Measurements from ENCODE around the gene METRNL. TPM values are rescaled to one million over a fixed set of nuclear protein-coding genes. Genes with fewer than 3 reads are reported as not detected.
"Not testable (repeated sequence)": the region's sequence is repeated elsewhere in the genome, so short reads cannot be mapped to it uniquely, and the experiment has no call there.

The METRNL gene
- total RNA-seq, 1 donor from 2014 or later = 152 TPM

DNA sequence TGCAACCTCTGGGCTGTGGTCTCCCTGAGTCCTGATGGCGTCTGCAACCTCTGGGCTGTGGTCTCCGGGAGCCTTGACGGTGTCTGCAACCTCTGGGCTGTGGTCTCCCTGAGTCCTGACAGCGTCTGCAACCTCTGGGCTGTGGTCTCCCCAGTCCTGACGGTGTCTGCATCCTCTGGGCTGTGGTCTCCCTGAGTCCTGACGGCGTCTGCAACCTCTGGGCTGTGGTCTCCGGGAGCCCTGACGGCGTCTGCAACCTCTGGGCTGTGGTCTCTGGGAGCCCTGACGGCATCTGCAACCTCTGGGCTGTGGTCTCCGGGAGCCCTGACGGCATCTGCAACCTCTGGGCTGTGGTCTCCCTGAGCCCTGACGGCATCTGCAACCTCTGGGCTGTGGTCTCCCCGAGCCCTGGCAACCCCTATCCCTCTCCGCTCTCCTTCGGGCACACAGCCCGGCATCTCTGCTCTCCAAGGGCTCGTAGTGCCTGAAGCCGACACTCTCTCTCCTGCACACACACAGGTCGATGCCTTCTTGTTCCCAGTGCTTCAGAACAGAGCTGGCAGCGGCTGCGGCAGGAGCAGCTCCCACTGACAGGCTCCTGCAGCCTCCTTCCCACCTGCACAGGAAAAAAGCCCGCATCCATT lies 45.6 kb downstream of the METRNL start:
- ATAC-seq = no peak

DNA sequence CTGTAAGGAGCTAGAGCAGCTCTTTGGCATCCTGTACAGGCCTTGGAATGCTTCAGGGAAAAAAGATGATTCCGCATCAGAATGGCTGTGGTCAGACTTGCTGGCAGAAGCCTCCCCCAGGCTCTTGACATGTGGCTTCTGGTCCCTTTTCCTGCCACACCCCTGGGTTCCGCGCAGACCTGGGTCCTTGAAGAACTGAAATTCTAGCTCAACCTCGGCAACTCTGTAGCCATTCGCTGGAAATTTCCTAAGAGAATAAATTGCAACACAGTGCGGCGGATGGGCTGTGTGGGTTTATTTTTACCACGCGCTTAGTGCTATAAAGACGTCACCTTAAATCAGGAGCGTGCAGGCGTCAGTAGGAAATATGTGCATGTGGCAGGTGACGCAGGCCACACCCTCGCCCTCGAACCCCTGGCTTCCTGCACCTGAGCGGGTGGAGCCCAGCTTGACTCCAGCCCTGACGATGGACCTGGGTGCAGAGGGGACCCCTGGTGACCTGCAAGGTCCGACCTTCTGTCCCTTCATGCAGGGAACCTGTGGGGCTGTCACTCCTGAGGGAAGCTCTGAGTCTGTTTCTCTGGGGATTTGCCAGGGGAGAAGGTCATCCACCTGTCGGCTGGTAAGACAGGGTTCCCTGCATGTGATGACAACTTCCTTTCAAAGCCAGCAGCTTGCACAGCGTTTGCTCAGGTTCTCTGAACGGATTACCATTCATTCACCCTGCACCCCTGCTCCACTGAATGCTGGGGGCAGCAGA lies 46.3 kb downstream of the METRNL start:
- peak; percentile 53 for ATAC-seq

DNA sequence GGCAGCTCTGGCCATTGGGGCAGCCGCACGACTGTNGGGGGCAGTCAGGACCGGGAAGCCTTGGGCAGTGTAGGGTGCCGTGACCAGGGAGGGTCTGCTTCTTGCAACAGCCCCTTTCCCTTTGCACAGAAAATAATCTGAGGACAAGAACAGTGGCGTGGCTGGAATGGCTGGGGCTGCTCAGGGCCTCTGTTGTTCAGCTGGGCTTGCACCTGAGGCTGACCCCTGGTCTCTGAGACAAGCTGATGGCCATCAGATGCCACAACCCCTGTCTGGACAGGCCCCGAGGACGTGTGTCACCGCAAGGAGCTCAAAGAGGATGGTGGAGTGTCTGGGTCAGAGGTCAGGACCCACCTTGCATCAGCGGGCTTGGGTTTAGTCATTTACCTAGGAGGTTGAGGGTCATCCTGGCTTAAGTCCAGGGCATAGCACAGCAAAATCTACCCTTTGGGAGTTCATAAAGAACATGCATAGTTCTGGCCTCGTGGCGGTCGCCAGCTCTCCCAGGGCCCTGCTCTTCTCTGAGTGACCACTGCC lies 46.9 kb downstream of the METRNL start:
- peak; percentile 5 for ATAC-seq

DNA sequence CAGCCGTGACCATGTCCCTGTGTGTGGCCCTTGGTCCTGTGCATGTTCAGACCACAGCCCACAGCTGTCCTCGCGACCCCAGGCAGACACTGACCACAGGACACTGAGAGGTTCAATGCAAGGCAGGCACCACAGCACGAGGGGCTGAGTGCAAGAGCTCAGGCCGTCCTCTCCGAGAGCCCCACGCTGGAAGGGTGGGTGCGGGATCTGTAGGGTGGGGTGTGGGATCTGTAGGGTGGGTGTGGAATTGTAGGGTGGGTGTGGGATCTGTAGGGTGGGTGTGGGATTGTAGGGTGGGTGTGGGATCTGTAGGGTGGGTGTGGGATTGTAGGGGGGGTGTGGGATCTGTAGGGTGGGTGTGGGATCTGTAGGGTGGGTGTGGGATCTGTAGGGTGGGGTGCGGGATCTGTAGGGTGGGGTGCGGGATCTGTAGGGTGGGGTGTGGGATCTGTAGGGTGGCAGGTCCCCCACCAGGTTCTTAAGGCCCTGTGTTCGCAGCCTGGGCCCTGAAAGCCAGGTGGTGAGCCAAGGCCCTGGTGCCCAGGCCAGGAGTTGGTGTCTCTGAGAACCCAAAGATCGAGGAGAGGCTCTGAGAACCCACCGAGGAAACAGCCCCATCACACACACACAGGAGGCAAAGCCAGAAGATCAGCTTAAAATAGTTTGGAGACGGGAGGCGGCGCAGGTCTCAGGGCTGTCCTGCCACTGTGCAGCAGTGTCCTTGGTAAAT lies 48.2 kb downstream of the METRNL start:
- ATAC-seq = no peak

DNA sequence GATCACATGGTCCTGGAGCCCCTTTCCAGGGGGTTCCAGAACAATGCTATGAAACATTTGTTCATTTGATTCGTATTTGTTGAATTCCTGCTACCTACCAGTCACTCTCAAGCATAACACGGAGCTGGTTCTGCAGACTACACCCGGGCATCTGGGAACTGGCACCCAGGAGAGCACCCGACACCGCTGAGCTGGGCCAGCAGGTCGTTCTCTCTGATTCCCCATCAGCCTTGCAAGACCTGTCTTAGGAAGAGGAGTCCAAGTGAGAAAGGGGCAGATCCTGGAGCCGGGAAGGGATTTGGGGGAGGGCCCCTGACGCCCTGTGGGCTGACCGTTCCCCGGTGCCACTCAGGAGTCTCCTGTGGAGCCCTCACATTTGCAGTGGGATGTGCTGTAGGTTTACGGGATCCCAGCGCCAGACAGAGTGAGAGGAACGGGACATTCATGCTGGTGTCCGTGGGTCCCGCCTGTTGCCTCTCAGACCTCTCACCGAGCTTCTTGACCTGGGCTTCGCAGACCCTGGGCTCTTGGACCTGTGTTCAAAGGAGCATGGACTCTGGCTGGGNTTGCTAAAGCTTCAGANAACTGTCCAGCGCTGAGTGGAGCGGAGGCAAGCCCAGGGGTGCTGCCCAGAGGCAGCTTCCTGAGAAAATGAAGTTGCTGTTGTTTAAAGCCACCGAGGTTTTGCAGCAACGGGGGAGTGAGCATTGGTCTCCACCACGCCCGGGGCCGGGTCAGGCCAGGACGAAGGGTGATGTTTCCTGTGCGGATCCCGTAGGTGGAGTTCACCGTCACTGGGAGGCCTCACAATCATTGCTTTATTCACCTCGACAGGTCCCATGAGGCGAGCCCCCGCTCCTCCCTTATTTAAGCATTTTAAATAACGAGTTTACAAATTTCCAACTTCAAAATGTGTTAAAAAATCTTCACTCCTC lies 49.2 kb downstream of the METRNL start:
- no peak for ATAC-seq

DNA sequence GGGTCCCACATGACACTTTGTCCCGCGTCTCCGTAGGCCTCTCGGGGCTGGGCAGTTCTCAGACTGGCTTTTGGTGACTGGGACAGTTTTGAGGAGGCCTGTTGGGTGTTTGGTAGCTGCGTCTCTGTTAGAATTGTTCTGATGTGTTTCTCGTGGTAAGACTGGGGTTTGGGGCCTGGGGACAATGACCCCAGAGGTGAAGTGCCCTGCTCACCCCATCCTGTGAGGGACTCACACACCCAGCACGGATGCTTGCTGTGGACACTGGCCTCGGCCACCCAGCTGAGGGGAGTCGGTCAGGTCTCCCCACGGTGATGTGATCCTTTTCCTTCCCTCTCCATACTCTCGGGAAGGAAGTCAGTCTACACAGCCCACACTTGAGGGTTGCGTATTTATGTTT lies 50.3 kb downstream of the METRNL start:
- ATAC-seq = no peak

DNA sequence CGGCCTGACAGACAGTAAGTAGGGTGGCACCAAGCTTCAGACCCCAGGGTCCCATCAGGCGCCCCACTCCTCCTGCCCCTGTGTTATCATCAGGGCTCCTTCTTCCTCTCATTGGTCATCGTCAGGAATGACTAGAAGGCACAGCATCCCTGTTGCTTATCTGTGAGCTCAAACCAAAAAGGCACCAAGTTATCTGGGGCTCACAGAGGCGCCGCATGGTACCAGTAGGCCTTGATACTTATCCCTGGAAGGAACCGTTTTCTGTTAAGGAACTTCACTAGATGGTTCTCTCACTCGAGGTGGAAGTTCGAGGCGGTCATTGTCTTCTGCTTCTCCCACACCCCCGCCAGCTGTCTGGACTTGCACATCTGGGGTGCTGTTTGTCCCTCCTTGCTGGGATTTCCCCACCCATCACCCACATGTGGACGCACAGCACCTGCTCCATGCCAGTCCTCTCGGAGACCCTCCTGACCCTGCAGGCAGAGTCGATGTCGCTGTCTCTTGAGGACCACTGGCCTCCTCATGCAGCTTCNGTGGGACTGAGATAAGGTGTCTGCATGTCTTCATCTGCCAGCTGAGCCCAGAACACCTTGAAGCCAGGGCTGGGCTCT lies 52.1 kb downstream of the METRNL start:
- no peak for ATAC-seq

DNA sequence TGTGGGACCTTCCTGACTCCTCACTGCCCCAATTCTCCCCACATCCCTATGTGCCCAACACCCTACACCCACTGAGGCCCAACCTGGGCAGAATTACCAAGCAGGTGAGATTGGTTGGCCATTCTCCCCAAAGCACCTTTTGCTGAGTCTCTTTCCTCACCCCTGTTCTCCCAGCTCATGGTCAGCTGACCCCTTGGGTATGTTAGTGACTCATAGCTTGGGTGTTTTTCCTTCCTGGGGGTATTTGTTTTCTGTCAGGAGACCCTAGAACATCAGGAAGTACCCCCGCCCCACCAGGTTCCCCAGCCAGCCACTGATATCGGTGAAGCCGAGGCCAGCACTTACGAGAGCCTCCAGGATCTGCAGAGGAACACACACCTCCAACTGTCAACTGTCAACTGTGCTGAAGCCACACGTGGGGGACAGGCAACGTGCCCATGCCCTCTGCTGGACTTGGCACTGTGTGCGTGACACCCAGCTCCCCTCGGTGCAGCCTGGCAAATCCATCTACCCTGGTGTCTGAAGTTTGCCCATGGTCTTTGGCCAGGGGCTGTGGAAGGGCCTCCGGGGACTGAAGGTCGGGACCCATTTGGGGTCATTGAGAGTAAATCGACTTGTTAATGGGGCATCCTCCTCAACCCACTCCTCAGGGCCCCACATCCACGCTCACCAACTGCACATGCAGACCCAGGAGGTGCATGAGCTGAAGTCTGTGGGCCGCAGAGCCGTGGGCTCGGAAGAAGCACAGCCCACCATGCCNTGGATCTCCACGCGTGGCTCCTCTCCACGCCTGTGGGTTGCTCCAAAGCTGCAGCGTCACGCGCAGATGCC lies 53.1 kb downstream of the METRNL start:
- ATAC-seq = peak; percentile 14

DNA sequence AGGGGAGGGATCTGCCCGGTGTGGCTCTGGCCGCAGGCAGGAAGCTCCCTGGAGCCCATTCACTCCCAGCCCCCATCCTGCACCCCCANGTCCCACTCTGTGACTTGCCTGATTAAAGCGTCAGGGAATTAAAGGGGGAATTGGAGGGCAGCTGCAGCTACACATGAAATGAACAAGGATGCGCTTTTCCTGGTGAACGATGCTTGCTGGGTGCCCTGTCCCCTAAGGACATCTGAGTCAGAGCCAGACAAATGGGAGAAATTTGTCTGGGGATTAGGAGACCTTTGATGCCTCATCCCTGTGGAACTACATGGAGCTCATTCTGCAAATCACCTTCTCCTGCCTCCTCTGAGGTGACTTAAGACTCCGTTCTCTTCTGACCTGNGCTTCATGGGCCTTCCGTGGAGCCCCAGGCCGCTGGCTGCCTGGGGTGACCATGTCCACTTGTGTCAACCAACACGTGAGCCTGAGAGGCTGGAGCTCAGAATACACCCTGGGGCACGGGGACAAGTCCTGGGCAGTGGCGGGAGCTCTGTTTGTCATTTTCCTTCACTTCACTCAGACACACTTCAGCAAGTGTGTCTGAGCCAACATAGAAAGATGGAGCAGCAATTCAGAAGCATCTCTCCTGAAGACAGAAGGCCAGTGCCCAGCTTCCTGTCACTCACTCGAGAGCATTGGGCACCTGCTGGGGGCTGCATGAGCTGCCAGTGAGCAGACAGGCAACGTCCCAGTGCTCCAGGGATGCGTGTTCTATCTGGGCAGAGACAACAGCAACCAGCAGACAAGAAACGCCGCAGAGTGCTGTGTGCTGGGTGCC lies 54.1 kb downstream of the METRNL start:
- peak; percentile 49 for ATAC-seq

DNA sequence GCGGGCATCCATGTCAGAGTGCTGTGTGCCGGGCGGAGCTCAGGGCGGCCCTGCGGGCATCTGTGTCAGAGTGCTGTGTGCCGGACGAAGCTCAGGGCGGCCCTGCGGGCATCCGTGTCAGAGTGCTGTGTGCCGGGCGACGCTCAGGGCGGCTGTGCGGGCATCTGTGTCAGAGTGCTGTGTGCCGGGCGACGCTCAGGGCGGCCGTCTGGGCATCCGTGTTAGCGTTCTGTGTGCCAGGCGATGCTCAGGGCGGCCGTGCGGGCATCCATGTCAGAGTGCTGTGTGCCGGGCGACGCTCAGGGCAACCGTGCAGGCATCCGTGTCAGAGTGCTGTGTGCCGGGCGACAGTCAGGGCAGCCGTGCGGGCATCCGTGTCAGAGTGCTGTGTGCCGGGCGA lies 55.0 kb downstream of the METRNL start:
- not testable (repeated sequence) for ATAC-seq

DNA sequence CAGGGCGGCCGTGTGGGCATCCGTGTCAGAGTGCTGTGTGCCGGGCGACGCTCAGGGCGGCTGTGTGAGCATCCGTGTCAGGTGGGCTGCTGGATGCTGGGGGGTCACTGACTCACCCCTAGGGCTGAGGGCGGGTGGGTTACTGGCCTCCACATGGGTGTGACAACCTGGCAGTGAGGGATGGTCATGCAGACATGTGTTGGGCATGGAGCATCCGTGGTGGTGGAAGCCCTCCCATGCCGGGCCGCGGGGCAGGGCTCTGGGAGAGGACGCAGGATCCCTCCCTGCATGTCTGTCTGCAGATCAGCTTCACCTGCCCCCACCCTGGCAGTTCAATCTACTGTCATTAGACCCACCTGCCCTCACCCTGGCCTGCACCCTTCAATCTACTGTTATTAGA lies 56.3 kb downstream of the METRNL start:
- no peak for ATAC-seq

DNA sequence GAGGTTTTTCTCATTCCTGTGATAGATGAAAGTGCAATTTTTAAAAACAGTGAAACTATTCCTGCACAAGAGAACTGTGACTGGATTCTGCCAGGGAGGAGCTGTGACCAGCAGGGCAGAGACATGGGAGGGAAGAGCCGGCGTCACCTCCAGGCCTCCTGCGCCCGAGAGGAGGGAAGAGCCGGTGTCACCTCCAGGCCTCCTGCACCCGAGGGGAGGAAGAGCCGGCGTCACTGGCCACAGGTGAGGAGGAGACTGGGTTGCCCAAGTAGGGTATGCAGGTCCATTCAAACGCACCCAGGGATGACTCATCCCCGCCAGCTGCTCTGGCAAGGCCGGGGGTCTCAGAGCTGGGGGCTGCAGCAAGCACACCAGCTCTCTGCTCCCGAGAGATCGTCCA lies 56.7 kb downstream of the METRNL start:
- no peak for ATAC-seq

DNA sequence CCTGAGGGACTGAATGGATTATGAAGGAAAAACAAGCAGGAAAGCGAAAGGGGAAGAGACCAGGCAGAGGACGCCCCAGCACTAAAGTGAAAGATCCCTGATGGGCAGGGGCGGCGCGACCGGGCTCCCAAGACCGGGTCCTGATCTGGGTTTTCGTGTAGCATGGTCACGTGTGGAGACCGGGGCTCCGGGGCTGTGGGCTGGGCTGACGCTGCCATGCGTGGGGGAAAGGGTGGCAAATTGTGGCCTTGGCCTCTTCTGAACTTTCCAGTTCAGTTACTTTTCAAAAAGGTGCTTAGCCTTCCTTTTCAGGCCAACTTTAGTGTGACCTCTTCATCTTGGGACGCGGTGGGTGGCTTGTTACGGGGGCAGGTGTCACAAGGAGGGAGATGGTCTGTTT lies 57.5 kb downstream of the METRNL start:
- ATAC-seq = no peak

DNA sequence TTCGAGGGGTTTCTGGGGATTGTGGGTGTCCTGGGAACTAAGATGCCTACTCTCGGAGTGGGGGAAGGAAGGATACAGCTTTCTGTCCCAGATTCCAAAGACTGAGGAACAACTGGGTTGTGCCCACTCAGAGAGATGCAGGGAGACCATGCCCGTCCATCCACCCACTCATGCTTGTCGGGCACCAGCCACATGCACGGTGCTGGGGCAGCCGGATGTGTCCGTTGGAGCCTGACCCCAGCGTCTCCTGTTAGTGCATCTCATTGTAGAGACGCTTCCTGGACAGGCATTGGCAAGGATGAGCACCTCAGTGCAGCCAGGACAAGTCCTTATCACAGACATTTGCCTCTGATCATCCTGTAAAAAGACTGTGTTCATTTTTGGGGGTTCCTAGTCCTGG lies 58.1 kb downstream of the METRNL start:
- ATAC-seq = no peak

DNA sequence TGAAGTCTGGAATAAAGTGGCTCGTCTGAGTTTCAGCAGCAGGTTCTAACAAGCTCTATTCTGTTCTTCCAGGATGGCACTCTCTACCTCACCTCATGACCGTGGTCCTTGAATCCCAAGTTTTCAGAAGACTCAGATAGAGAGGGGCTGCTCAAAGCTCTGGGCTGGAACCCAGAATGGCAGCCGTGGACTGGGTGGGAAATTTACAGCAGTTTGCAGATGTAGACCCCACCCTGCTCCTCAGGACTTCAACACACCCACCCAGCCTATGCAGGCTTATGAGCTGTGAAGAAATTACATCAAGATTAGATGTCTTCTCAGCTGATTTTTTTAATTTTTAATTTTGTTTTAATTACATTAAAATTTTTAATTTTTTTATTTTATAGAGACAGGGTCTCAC lies 59.4 kb downstream of the METRNL start:
- ATAC-seq = no peak

DNA sequence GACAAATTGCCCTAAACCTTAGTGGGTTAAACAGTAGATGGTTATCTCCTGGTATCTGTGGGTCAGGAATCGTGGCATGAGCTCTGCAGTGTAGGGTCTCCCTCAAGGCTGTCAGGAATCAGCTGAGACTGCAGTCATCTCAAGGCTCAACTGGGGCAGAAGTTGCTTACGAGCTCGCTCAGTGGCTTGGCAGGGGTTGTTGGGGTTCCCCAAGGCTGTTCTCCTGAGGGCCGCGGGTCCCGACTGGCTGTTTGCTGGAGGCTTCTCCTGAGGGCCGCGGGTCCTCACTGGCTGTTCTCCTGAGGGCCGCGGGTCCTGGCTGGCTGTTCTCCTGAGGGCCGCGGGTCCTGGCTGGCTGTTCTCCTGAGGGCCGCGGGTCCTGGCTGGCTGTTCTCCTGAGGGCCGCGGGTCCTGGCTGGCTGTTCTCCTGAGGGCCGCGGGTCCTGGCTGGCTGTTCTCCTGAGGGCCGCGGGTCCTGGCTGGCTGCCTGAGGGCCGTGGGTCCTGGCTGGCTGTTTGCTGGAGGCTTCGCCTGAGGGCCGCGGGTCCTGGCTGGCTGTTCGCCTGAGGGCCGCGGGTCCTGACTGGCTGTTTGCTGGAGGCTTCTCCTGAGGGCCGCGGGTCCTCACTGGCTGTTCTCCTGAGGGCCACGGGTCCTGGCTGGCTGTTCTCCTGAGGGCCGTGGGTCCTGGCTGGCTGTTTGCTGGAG lies 60.3 kb downstream of the METRNL start:
- not testable (repeated sequence) for ATAC-seq

DNA sequence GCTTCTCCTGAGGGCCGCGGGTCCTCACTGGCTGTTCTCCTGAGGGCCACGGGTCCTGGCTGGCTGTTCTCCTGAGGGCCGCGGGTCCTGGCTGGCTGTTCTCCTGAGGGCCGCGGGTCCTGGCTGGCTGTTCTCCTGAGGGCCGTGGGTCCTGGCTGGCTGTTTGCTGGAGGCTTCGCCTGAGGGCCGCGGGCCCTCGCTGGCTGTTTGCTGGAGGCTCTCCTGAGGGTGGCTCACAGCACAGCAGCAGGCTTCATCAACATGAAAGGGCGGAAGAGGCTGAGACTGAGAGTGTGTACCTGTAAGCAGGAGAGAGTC lies 60.8 kb downstream of the METRNL start:
- not testable (repeated sequence) for ATAC-seq

DNA sequence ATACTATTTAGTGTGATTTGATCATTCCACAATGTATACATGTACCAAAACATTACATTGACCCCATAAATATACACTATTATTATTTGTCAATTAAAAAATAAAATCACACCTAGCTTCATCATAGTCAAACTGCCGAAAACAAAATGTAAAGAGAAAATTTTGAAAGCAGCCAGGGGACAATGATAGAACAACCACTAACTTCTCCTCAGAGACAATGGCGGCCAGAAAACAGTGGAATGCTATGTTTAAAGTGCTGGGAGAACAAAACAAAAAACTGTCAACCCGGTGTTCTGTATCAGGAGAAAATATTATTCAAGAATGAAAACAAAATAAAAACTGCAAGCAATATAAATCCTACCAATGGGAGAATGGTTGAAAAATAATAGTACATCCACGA lies 63.2 kb downstream of the METRNL start:
- ATAC-seq = no peak

DNA sequence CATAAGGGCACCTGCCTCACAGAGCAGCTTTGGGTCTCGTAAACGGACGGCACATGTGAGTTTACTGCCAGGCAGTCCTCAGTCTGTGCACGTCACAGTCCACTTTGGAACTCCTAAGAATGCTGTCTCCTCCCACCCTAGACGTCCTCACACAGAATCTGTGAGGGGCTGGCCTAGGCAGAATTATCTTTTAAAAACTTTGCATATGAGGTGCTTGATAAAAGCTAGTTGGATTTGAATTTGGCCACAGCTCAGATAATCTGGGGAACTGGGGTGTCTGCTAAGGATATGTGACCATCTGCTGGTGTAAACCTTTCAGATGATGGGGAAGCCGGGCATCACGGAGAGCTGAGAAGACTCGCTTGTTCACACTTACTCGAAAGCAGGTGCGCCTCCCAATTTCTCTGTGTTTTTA lies 64.4 kb downstream of the METRNL start:
- no peak for ATAC-seq
